ENCODE results near the gene RBM18. TPM values are rescaled to one million over a fixed set of nuclear protein-coding genes. Genes with fewer than 3 reads are reported as not detected.

RBM18 gene
- total RNA-seq, 4 donors from 2014 or later = 8.8 to 12.2 (median 10.3) TPM

DNA sequence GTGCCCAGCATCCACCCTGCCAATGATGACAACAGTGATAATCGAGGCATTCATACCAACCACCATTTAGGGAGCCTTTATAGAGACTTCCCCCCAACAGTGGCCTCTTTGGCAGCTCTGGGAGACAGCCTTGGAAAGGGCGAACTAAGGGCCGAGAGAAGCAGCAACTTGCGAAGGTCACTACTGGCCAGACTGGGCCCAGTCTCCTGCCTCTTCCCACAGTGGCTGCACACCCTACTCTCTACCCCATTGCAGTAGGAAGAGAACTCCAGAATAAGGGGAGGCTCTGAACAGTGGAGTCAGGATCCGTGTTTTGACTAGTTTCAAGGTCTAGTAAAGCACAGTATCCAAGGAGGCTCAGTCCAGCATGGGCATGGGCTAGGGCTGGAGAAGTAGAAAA lies 41.2 kb downstream of the RBM18 start:
- TF ChIP-seq, protein P1, sequence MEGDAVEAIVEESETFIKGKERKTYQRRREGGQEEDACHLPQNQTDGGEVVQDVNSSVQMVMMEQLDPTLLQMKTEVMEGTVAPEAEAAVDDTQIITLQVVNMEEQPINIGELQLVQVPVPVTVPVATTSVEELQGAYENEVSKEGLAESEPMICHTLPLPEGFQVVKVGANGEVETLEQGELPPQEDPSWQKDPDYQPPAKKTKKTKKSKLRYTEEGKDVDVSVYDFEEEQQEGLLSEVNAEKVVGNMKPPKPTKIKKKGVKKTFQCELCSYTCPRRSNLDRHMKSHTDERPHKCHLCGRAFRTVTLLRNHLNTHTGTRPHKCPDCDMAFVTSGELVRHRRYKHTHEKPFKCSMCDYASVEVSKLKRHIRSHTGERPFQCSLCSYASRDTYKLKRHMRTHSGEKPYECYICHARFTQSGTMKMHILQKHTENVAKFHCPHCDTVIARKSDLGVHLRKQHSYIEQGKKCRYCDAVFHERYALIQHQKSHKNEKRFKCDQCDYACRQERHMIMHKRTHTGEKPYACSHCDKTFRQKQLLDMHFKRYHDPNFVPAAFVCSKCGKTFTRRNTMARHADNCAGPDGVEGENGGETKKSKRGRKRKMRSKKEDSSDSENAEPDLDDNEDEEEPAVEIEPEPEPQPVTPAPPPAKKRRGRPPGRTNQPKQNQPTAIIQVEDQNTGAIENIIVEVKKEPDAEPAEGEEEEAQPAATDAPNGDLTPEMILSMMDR (IDR thresholded peaks at IDR 0.05) = no peak
- no peak for DNase-seq (ENCODE audit: low spot score)
- ATAC-seq (ENCODE audit: low FRiP score) = no peak

DNA sequence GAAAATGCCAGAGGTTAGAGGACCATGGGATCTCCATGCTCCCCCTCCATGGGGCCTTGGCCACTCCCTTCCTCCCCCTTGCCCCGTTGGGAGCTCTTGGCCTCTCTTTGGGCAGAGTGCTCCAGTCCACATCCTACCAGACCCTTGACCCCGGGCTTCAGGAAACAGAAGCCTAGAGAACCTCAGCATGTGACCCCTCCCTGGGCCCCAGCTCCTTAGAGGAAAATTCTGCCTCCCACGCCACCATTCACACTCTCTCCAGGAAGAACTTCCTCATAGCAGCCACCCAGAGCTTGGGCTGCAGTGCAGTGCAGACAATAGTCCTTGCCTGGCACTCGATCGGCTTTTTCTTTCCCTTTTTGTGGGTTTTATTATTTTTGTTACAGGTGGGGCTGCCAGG lies 41.8 kb downstream of the RBM18 start:
- no peak for DNase-seq (ENCODE audit: low spot score)
- TF ChIP-seq, protein P1 (IDR thresholded peaks at IDR 0.05) = no peak
- ATAC-seq (ENCODE audit: low FRiP score) = no peak

DNA sequence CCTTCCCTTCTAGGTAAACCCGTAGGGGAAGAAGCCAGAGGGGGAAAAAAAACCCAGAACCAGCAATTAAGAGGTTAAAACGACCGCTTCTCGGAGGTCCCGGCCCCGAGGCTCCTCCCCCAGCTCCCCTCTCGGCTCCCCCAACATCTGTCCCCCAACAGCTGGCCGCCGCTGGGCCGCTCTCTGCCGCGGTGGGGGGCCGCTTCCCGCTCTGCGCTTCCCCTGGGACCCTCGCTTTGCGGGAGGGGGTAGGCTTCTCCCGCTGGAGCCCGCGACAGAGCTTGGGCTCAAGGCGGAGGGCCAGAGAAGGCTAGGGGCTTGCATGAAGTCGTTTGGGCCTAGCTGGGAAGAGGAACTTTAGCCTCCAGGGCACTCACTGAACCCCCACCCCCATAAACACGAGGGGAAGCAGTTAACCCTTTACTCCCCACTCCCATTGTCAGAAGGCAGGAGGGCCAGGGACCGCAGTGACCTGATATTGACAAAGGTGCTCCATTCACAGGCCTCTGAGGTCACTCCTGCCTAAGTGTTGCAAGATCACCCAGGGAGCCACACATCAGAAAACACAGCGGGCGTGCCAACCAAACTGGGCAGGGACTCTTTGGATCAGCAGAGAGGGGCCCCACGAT lies 43.3 kb downstream of the RBM18 start:
- ATAC-seq (ENCODE audit: low FRiP score) = no peak
- DNase-seq (ENCODE audit: low spot score) = no peak
- TF ChIP-seq, protein P1 (IDR thresholded peaks at IDR 0.05) = no peak

DNA sequence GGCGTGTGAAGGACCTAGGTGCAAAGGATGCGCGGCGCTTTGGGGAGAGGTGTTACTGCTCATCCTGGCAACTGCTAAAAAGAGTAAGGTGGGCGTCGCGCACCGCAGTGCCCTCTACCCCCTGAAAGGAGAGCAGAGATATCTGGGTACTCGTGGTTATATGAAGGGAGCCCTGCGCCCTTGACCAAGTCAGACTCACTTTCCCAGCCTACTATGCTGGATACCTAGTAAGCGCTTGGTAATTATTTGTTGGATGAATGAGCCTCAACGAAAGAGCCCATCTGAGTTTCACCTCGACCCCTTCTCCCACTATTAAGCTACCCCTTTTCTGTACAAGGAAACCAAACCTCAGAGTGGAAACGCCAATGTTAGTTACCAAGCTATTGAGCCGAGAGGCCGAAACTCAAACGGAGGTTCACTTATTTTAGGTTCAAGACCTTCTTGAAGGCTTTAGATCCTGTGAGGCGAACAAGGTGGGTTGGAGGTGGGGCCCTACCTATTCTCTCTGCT lies 43.9 kb downstream of the RBM18 start:
- DNase-seq (ENCODE audit: low spot score) = no peak
- TF ChIP-seq, protein P1 (IDR thresholded peaks at IDR 0.05) = no peak
- no peak for ATAC-seq (ENCODE audit: low FRiP score)

DNA sequence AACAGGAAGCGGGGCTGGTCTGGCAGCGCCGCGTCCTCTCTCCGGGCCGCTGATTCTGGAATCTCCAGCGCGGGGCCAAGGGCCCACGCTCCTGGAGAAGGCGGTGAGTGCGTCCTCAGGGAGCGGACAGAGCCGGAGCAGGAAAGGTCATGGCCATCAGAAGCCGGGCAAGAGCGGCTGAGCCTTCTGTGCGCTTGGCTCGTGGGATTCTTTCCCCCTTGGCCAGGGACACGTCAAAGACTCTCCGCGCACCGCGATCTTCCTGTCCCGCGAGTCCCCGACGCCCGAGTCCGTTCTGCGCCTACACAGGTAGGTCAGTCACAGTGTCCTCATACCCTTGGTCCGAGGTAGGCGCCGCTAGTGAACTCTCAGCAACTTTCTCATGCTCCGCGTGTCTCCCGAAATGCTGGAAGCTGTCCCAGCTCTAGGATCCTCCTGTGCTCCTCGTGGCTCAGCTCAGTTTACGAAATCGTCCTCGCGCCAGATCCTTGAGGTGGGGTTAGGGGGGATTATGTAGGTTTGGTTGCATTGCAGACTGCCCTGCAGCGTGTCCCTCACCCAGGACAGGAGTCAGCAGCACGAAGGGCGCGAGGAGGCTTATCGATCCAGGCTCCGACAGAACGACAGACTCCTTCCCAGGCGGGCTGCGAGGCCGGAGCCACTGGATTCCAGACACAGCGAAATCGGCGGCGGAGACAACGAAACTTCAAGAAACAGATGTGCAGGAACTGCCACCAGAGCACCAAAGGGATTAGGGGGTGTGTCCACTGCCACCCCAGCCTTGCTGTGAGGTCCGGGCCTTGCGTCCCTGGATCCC lies 44.6 kb downstream of the RBM18 start:
- DNase-seq (ENCODE audit: low spot score) = no peak
- TF ChIP-seq, protein P1 (IDR thresholded peaks at IDR 0.05) = no peak
- no peak for ATAC-seq (ENCODE audit: low FRiP score)

DNA sequence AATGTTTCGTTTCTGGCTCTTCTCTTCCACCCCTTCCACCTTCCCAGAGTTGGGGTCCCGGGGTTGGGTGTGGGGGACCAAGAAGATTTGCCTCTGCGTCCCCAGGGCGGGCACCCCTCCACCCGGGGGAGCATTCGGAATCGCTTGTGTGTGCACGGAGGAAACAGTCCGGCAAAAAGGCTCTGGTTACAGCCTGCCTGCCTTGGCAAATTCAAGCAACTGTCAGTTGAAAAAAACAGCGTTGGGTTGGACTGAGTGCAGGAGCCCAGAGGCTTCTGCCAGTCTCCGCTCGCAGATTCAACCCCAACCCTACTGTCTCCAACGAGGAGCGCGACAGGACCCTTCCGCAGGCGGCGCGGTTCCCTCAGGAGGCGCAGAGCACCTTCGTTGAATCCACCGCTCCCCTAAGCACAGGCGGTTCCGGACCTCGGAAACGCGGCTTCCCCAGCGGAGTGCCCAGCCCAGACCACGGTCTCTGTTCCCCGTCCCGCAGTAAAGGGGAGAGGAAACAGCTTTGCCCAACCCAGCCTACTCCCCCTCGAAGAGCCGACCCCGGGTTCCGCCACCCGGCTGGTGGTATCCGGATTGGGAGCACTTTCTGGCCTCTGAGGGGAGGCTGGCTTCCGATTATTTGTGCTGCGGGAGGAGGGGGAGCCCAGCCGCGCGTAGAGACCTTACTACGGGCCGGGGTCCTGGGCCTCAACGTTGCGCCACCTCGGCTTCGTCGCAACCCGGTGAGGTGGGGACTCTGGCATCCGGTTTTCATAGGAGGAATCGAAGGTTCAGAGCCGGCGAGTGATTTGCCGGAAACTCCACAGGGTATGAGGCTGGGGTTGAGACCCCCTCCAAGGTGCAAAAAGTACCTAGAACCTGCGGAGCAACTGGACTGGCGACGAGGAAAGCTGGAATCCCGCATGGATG lies 45.4 kb downstream of the RBM18 start:
- TF ChIP-seq, protein P1 (IDR thresholded peaks at IDR 0.05) = no peak
- DNase-seq (ENCODE audit: low spot score) (no peak), ATAC-seq (ENCODE audit: low FRiP score) (no peak)

Measured in omental fat pad (tissue), 4 donors.